ENCODE measurements around the gene TEX19. TPM values are rescaled to one million over a fixed set of nuclear protein-coding genes. Genes with fewer than 3 reads are reported as not detected.
"Not testable (repeated sequence)": the region's sequence is repeated elsewhere in the genome, so short reads cannot be mapped to it uniquely, and the experiment has no call there.

TEX19 gene
- total RNA-seq, 1 donor from 2014 or later: not detected

DNA sequence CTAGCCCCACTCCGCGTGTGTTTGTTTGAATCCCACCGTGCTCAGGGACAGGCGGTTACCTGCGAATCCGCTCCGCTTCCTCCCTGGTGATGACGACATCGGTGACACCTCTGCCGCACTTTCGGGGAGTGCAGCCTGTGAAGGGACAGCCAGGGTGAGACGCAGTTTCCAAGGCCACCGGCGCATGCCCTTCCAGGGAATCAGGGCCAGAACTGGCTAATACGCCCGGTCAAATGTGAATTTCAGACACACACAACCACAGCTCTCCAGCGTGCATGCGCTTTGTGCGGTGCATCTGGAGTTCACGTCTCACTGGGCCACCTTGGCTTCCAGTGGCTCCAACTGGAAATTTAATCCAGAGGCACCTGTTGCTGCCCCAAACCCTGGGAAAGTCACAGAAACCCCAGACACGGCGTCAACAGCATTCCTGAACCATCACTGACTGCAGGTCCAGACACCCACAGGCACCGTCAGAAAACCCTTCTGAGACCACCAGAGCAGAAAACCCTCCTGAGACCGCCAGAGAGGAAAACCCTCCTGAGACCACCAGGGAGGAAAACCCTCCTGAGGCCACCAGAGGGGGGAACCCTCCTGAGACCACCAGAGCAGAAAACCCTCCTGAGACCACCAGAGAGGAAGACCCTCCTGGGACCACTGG lies 52.5 kb downstream of the TEX19 start:
- no peak for DNase-seq

- DNase-seq: not testable (repeated sequence)
These were observed 53.0 kb downstream of the TEX19 start for GRCh38 chr17:82412081-82412480.

DNA sequence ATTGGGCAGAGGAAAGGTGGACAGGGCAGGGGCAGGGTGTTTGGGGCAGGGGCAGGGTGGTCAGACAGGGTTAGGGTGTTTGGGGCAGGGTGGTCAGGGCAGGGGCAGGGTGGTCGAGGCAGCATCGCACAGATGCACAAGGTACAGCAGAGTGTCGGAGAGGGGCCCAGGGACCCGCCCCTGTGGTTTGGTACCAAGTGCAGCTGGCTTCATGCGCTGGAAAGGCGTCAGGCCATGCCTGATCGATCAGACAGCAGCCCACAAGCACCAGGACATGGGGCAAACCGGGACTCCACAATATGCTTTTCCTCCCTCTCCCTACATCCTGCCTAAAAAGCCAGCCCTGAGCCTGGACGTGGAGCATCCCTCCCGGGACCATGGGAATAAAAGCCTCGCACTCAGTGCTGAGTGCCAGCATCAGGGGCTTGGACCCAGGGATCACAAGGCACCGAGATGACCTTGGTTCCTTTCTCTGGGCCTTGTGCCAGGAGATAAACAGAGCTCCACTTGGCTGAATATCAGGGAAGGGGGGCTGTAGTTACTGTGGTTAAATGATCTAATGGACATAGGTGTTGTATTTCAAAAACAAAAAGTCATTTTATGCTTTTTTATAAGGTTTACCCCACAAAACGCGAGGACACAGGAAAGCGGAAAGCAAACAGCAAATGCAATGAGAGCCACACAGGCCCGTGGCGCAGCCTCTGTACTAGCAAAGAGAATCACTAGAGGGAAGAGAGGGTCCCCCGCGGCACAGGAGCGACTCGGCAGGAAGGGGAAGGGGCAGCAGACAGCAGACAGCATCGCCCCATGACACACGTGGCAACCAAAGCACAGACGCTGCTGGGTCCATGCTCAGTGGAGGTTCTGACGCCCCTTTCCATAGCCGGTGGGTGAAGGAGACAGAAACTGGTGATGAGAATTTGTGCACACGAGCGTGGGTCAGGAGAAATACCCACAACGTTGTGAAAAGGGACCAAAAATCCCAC lies 53.8 kb downstream of the TEX19 start:
- no peak for DNase-seq

Other genes starting within 250 kb of the TEX19 start
- 22.6 TPM for gene CCDC57, start 146.4 kb upstream of the TEX19 start, total RNA-seq
- 16.3 TPM for gene SLC16A3, start 130.2 kb upstream of the TEX19 start, total RNA-seq
- gene CSNK1D, start 85.5 kb upstream of the TEX19 start, total RNA-seq: 40.5 TPM
- gene CD7, start 41.6 kb upstream of the TEX19 start, total RNA-seq: 0.30 TPM
- 11.7 TPM for gene SECTM1, start 25.5 kb upstream of the TEX19 start, total RNA-seq
- 0.20 TPM for gene UTS2R, start 12.5 kb downstream of the TEX19 start, total RNA-seq
- gene HEXD, start 59.1 kb downstream of the TEX19 start, total RNA-seq: 14.8 TPM
- 13.5 TPM for gene OGFOD3, start 59.3 kb downstream of the TEX19 start, total RNA-seq
- gene CYBC1, start 91.5 kb downstream of the TEX19 start, total RNA-seq: 24.8 TPM
- gene NARF, start 99.5 kb downstream of the TEX19 start, total RNA-seq: 36.0 TPM
- gene FOXK2, start 160.5 kb downstream of the TEX19 start, total RNA-seq: 25.4 TPM